Ovary (tissue), 3 donors: ENCODE measurements around the gene TSTD2.

Experiments used
- EP300 ChIP-seq: sonication (generic); formaldehyde crosslinking; IDR thresholded peaks from one replicate; pipeline ENCODE4 v1.6.1; 2017; ENCODE audit warnings: antibody characterized with exemption
- POLR2A ChIP-seq: fragments of 450-650 bp; IDR thresholded peaks from one replicate; pipeline ENCODE4 v1.6.1; 2017; ENCODE audit warnings: antibody characterized with exemption, mild to moderate bottlenecking, moderate library complexity
- TF ChIP-seq, protein P1 (sequence below), 3 donors: fragments of 450-650 bp in 2 of 3; fragments of 200-600 bp in 1 of 3; IDR thresholded peaks; one replicate each; pipeline versions ENCODE4 v1.5.1 to v1.8.0; 2016 to 2022; ENCODE audit warnings: antibody characterized with exemption in 3 of 3, mild to moderate bottlenecking in 1 of 3
- donor health status: DM: no; HTN: no; CAD: no.

GRCh38 chr9:97604901-97605645, 28.1 kb downstream of the TSTD2 start:
- TF ChIP-seq, protein P1, sequence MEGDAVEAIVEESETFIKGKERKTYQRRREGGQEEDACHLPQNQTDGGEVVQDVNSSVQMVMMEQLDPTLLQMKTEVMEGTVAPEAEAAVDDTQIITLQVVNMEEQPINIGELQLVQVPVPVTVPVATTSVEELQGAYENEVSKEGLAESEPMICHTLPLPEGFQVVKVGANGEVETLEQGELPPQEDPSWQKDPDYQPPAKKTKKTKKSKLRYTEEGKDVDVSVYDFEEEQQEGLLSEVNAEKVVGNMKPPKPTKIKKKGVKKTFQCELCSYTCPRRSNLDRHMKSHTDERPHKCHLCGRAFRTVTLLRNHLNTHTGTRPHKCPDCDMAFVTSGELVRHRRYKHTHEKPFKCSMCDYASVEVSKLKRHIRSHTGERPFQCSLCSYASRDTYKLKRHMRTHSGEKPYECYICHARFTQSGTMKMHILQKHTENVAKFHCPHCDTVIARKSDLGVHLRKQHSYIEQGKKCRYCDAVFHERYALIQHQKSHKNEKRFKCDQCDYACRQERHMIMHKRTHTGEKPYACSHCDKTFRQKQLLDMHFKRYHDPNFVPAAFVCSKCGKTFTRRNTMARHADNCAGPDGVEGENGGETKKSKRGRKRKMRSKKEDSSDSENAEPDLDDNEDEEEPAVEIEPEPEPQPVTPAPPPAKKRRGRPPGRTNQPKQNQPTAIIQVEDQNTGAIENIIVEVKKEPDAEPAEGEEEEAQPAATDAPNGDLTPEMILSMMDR (IDR thresholded peaks at IDR 0.05), result no peak
- TF ChIP-seq POLR2A (no peak), EP300 (no peak)
